Mucosa of stomach (tissue), 1 donor: ENCODE measurements around the gene RPS6KA6.
"Not testable (repeated sequence)": the region's sequence is repeated elsewhere in the genome, so short reads cannot be mapped to it uniquely, and the experiment has no call there.

Source experiments
- H3K27me3 ChIP-seq: one replicate; pipeline ENCODE4 v1.7.0; 2013; ENCODE audit warnings: mild to moderate bottlenecking, low read length; ENCODE audit not compliant: control insufficient read depth, insufficient read depth
- H3K36me3 ChIP-seq: one replicate; pipeline ENCODE4 v1.7.0; 2013; ENCODE audit warnings: low read length; ENCODE audit not compliant: control insufficient read depth, insufficient read depth
- H3K4me1 ChIP-seq: one replicate; pipeline ENCODE4 v1.7.0; 2013; ENCODE audit warnings: mild to moderate bottlenecking, low read length; ENCODE audit not compliant: control insufficient read depth, insufficient read depth
- H3K4me3 ChIP-seq: one replicate; pipeline ENCODE4 v1.7.0; 2013; ENCODE audit warnings: low read length
- H3K9ac ChIP-seq: one replicate; pipeline ENCODE4 v1.7.0; 2013; ENCODE audit warnings: mild to moderate bottlenecking, low read length, moderate library complexity
- H3K9me3 ChIP-seq: one replicate; pipeline ENCODE4 v1.7.0; 2013; ENCODE audit warnings: mild to moderate bottlenecking, low read length, moderate library complexity; ENCODE audit not compliant: control insufficient read depth
- donor health status: Pancreatic carcinoma.

Gene RPS6KA6

GRCh38 chrX:84079479-84080197 is 108.4 kb downstream of the RPS6KA6 start:
- not testable (repeated sequence) for H3K9ac ChIP-seq, H3K36me3 ChIP-seq, H3K4me3 ChIP-seq

DNA sequence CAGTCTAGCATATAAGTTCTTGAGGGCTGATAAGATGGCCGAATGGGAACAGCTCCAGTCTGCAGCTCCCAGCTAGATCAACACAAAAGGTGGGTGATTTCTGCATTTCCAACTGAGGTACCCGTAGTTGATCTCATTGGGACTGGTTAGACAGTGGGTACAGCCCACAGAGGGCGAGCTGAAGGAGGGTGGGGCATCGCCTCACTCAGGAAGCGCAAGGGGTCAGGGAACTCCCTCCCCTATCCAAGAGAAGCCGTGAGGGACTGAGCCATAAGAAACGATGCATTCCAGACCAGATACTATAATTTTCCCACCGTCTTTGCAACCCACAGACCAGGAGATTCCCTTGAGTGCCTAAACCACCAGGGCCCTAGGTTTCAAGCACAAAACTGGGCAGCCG is 109.0 kb downstream of the RPS6KA6 start:
- no peak overlapping the region for H3K9ac ChIP-seq
- H3K4me3 ChIP-seq, result no peak overlapping the region
- H3K36me3 ChIP-seq, result no peaks in the 10 kb centered on the region

More at GRCh38 chrX:84079479-84080197, 108.4 kb downstream of the RPS6KA6 start:
- not testable (repeated sequence) for H3K9me3 ChIP-seq, H3K4me1 ChIP-seq, H3K27me3 ChIP-seq

DNA sequence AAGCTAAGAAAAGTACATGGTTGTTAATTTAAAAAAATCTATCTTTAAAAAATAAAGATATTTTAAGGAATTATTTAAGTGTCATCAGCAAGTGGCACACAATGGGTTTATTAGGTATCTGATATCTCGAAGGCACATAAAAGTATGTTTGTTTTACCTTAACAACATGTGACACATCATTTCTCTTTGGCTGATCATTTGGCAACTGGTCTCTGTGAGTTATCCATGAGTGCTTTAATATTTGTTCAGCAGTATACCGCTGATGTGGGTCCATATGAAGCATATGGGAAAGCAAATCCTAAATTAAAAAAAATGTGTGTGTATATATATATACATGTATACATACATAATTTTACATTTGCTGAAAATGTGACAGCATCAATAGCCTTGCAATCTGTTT is 123.2 kb downstream of the RPS6KA6 start:
- no peak overlapping the region for H3K4me3 ChIP-seq
- no peaks in the 10 kb centered on the region for H3K36me3 ChIP-seq
- no peaks in the 10 kb centered on the region for H3K9me3 ChIP-seq
- no peaks in the 10 kb centered on the region for H3K4me1 ChIP-seq
- no peaks in the 10 kb centered on the region for H3K27me3 ChIP-seq
- H3K9ac ChIP-seq, result no peak overlapping the region

More for the DNA sequence above, 109.0 kb downstream of the RPS6KA6 start:
- no peaks in the 10 kb centered on the region for H3K27me3 ChIP-seq
- no peaks in the 10 kb centered on the region for H3K4me1 ChIP-seq
- no peaks in the 10 kb centered on the region for H3K9me3 ChIP-seq

DNA sequence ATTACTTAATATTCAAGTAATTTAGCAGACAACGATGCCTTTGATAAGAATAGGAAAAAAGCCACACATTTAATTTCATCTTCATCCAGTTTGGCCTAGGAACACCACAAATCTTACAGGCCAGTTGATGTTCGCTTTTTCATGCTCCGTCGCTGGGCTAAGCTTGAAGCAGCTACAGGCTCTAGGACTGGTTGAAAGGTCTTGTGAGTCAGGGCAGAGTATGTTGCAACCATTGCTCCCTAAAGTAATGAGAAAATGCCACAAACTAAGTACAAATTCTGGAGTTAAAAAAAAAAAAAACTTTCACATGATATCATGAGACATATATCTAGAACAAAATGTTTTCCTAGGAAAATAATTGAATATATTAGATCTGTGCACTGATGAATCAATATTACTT is 123.8 kb downstream of the RPS6KA6 start:
- H3K4me1 ChIP-seq, result no peaks in the 10 kb centered on the region

GRCh38 chrX:84047339-84047738 is 140.7 kb downstream of the RPS6KA6 start:
- H3K9ac ChIP-seq, result no peak overlapping the region
- H3K4me3 ChIP-seq, result no peak overlapping the region
- no peaks in the 10 kb centered on the region for H3K4me1 ChIP-seq
- no peaks in the 10 kb centered on the region for H3K36me3 ChIP-seq
- H3K9me3 ChIP-seq, result no peaks in the 10 kb centered on the region
- H3K27me3 ChIP-seq, result no peaks in the 10 kb centered on the region

More for the DNA sequence above, 123.8 kb downstream of the RPS6KA6 start:
- Histone ChIP-seq H3K9me3 (no peaks in the 10 kb centered on the region), H3K4me3 (no peak overlapping the region), H3K9ac (no peak overlapping the region), H3K27me3 (no peaks in the 10 kb centered on the region), H3K36me3 (no peaks in the 10 kb centered on the region)

DNA sequence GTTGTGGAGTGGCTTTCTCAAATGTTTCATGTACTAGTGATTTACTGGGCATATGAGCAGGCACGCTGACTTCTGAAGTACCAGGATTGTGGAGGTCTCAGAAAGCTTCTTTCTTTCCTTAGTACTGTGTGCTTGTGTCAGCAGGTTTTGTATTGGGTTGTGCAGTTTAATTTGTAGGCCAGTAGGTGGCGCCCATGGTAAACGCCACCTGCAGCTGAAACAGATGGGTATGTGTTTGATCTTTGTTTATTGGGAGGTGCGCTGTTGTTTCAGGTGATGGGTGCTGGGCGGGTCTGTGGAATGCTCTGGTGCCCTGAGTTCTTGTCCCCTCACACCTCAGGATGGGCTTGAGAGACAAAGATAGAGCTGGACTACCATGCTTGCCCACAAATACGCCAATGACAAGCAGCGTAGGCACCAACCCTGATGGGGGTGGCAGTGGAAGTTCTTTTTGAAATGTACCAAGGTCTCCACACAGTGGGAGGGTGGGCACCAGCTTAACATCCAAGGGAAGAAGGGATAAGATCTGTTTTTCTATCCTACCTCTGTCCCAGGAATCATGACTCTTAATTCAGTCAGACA is 141.5 kb downstream of the RPS6KA6 start:
- Histone ChIP-seq H3K4me3 (no peak overlapping the region), H3K4me1 (no peaks in the 10 kb centered on the region), H3K9me3 (no peaks in the 10 kb centered on the region), H3K9ac (no peak overlapping the region), H3K36me3 (no peaks in the 10 kb centered on the region), H3K27me3 (no peaks in the 10 kb centered on the region)

DNA sequence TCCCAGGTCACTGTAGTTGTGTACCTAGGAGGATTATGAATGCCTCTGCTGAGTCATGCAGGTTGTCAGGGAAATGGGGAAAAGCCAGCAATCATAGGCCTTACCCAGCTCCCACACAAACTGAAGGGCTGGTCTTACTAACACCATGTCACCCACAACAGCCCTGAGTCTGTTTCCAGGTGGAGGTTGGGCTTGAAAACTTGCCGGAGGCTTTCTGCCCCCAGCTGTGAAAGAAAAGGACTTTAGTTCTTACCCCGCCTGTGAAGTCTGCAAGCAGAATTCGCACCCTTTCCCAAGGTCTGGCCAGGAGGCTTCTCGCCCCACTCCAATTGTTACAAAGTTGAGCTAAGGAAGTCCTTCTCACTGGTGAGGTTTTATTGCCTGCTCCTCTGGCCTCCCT is 143.9 kb downstream of the RPS6KA6 start:
- Histone ChIP-seq H3K36me3 (no peaks in the 10 kb centered on the region), H3K27me3 (no peaks in the 10 kb centered on the region), H3K9me3 (no peaks in the 10 kb centered on the region)

More for the DNA sequence above, 143.9 kb downstream of the RPS6KA6 start:
- no peaks in the 10 kb centered on the region for H3K4me1 ChIP-seq
- H3K9ac ChIP-seq, result no peak overlapping the region
- no peak overlapping the region for H3K4me3 ChIP-seq
